Epithelial cell of esophagus (primary cell): ENCODE results near the gene HSF5.
"Not testable (repeated sequence)": the region's sequence is repeated elsewhere in the genome, so short reads cannot be mapped to it uniquely, and the experiment has no call there.

Experiments
- DNase-seq: peaks from one replicate; pipeline ENCODE4 v3.0.0; 2010; ENCODE audit warnings: low read depth
- H3K4me3 ChIP-seq: 2 replicates; pipeline ENCODE4 v1.5.1; 2011; ENCODE audit warnings: mild to moderate bottlenecking, low read length, control low read depth
- CTCF ChIP-seq: IDR thresholded peaks from 2 replicates; pipeline ENCODE4 v1.5.1; 2011; ENCODE audit warnings: low read depth, mild to moderate bottlenecking, low read length, control low read depth, inconsistent platforms; ENCODE audit not compliant: insufficient read depth; ENCODE audit errors: missing control alignments

The HSF5 gene

GRCh38 chr17:58484600-58484999 is 3.6 kb downstream of the HSF5 start:
- TF ChIP-seq CTCF: no peak
- H3K4me3 ChIP-seq: no peak overlapping the region
- no peak for DNase-seq

GRCh38 chr17:58481798-58482197 is 6.4 kb downstream of the HSF5 start:
- H3K4me3 ChIP-seq, DNase-seq: not testable (repeated sequence)

GRCh38 chr17:58480090-58480489 is 8.1 kb downstream of the HSF5 start:
- H3K4me3 ChIP-seq: no peak overlapping the region
- no peak for DNase-seq
- no peak for TF ChIP-seq CTCF

- DNase-seq: no peak
- H3K4me3 ChIP-seq: no peak overlapping the region
- no peak for TF ChIP-seq CTCF
Observed at GRCh38 chr17:58476812-58477211, 11.4 kb downstream of the HSF5 start.

GRCh38 chr17:58475985-58476384 is 12.2 kb downstream of the HSF5 start:
- no peak for DNase-seq
- no peak for TF ChIP-seq CTCF
- no peak overlapping the region for H3K4me3 ChIP-seq

GRCh38 chr17:58470356-58470755 is 17.9 kb downstream of the HSF5 start:
- TF ChIP-seq CTCF: no peak
- no peak for DNase-seq
- no peak overlapping the region for H3K4me3 ChIP-seq

- DNase-seq: no peak
- TF ChIP-seq CTCF: no peak
- no peak overlapping the region for H3K4me3 ChIP-seq
Observed at GRCh38 chr17:58468944-58469343, 19.3 kb downstream of the HSF5 start.

GRCh38 chr17:58455491-58455890 is 32.7 kb downstream of the HSF5 start:
- no peak for TF ChIP-seq CTCF
- no peak overlapping the region for H3K4me3 ChIP-seq
- DNase-seq: no peak
